Lower leg skin (tissue), 3 donors: ENCODE results near the gene SMIM7.

Source experiments
- CTCF ChIP-seq, 3 donors: fragments of 450-650 bp; IDR thresholded peaks; one replicate each; pipeline ENCODE4 v1.5.1; 2016; ENCODE audit warnings: antibody characterized with exemption in 3 of 3, mild to moderate bottlenecking in 3 of 3, moderate library complexity in 2 of 3
- POLR2A ChIP-seq, 2 donors: fragments of 450-650 bp; IDR thresholded peaks; one replicate each; pipeline ENCODE4 v1.6.1; 2016 to 2017; ENCODE audit warnings: antibody characterized with exemption in 2 of 2, mild to moderate bottlenecking in 1 of 2, moderate library complexity in 1 of 2

GRCh38 chr19:16702123-16702522 is 42.2 kb upstream of the SMIM7 start:
- TF ChIP-seq CTCF (IDR thresholded peaks at IDR 0.05), result no peak
- TF ChIP-seq POLR2A (IDR thresholded peaks at IDR 0.05), result no peak
